ENCODE results near the gene GPRIN1. TPM values are rescaled to one million over a fixed set of nuclear protein-coding genes. Genes with fewer than 3 reads are reported as not detected.
"Not testable (repeated sequence)": the region's sequence is repeated elsewhere in the genome, so short reads cannot be mapped to it uniquely, and the experiment has no call there.

GPRIN1 gene
- polyA plus RNA-seq, 1 of the 3 experiments (the other 2 are of a cell fraction): 6.6 TPM

DNA sequence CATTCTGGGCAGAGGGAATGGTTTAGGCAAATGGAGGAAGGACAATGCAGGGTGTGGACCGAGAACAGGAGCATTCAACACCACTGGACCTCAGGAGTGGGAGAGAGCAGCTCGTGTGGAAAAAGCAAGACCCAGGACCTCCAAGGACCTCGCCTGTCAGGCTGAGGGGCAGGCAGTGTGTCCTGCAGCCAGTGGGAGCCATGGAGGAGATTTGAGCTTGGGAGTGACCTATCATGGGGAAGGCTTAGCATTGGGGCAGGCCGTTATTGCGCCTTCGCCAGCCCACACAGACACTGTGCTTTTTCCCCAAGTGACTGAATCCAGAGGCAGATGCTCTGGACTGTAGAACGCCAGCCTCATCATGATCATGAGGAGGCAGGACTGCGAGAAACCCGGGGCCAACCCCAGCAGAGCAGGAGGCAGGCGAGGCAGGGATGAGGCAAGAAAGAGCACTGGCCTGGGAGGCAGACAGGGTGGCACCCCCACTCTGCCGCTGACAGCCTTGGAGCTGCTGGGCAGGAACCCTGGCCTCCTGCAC is 57.6 kb downstream of the GPRIN1 start (continued):
- TF ChIP-seq, protein P1, sequence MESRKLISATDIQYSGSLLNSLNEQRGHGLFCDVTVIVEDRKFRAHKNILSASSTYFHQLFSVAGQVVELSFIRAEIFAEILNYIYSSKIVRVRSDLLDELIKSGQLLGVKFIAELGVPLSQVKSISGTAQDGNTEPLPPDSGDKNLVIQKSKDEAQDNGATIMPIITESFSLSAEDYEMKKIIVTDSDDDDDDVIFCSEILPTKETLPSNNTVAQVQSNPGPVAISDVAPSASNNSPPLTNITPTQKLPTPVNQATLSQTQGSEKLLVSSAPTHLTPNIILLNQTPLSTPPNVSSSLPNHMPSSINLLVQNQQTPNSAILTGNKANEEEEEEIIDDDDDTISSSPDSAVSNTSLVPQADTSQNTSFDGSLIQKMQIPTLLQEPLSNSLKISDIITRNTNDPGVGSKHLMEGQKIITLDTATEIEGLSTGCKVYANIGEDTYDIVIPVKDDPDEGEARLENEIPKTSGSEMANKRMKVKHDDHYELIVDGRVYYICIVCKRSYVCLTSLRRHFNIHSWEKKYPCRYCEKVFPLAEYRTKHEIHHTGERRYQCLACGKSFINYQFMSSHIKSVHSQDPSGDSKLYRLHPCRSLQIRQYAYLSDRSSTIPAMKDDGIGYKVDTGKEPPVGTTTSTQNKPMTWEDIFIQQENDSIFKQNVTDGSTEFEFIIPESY (IDR thresholded peaks at IDR 0.05; ENCODE audit: borderline replicate concordance, low read depth): no peak
- TF ChIP-seq TCF12 (IDR thresholded peaks at IDR 0.05) (no peak), SIN3A (IDR thresholded peaks at IDR 0.05; ENCODE audit: borderline replicate concordance, low read depth, low read length) (no peak), TEAD4 (IDR thresholded peaks at IDR 0.05; ENCODE audit: borderline replicate concordance, insufficient read depth) (no peak), EZH2phosphoT487 (IDR thresholded peaks at IDR 0.05; ENCODE audit: borderline replicate concordance, low read depth) (no peak), SMC3 (IDR thresholded peaks at IDR 0.05; ENCODE audit: low read depth, low read length) (no peak), CHD2 (IDR thresholded peaks at IDR 0.05; ENCODE audit: low read length, partially characterized antibody) (no peak), MEF2A (IDR thresholded peaks at IDR 0.05; ENCODE audit: borderline replicate concordance, low read depth) (no peak), TAF1 (IDR thresholded peaks at IDR 0.05; ENCODE audit: borderline replicate concordance, low read depth, low read length) (no peak)
- TF ChIP-seq, protein P2, sequence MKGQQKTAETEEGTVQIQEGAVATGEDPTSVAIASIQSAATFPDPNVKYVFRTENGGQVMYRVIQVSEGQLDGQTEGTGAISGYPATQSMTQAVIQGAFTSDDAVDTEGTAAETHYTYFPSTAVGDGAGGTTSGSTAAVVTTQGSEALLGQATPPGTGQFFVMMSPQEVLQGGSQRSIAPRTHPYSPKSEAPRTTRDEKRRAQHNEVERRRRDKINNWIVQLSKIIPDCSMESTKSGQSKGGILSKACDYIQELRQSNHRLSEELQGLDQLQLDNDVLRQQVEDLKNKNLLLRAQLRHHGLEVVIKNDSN (IDR thresholded peaks at IDR 0.05; ENCODE audit: borderline replicate concordance, low read depth): no peak
- TF ChIP-seq, protein P3, sequence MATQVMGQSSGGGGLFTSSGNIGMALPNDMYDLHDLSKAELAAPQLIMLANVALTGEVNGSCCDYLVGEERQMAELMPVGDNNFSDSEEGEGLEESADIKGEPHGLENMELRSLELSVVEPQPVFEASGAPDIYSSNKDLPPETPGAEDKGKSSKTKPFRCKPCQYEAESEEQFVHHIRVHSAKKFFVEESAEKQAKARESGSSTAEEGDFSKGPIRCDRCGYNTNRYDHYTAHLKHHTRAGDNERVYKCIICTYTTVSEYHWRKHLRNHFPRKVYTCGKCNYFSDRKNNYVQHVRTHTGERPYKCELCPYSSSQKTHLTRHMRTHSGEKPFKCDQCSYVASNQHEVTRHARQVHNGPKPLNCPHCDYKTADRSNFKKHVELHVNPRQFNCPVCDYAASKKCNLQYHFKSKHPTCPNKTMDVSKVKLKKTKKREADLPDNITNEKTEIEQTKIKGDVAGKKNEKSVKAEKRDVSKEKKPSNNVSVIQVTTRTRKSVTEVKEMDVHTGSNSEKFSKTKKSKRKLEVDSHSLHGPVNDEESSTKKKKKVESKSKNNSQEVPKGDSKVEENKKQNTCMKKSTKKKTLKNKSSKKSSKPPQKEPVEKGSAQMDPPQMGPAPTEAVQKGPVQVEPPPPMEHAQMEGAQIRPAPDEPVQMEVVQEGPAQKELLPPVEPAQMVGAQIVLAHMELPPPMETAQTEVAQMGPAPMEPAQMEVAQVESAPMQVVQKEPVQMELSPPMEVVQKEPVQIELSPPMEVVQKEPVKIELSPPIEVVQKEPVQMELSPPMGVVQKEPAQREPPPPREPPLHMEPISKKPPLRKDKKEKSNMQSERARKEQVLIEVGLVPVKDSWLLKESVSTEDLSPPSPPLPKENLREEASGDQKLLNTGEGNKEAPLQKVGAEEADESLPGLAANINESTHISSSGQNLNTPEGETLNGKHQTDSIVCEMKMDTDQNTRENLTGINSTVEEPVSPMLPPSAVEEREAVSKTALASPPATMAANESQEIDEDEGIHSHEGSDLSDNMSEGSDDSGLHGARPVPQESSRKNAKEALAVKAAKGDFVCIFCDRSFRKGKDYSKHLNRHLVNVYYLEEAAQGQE (IDR thresholded peaks at IDR 0.05; ENCODE audit: low read depth, low read length): no peak

DNA sequence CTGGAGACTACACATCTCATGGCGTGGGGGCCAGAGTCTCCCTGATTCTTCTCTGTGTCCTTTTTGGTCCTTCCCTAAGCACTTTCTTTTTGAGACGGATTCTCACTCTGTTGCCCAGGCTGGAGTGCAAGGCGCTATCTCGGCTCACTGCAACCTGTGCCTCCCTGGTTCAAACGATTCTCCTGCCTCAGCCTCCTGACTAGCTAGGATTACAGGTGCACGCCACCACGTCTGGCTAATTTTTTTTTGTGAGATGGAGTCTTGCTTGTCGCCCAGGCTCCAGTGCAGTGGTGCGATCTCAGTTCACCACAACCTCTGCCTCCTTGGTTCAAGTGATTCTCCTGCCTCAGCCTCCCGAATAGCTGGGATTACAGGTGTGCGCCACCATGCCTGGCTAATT is 59.0 kb downstream of the GPRIN1 start:
- POLR2A ChIA-PET; H3K79me2 ChIP-seq (ENCODE audit: insufficient read depth); CTCF ChIA-PET; H3K9me3 ChIP-seq; H3F3A ChIP-seq (replicated peaks; ENCODE audit: insufficient read depth); H3K4me2 ChIP-seq; DNase-seq; H3K36me3 ChIP-seq (replicated peaks in 1 of 2; ENCODE audit: control insufficient read depth in 1 of 2, insufficient read depth in 2 of 2, low read length in 1 of 2); H3K27me3 ChIP-seq (ENCODE audit: insufficient read depth); H2AFZ ChIP-seq (ENCODE audit: low read depth); H3K4me1 ChIP-seq (ENCODE audit: control insufficient read depth in 1 of 2, insufficient read depth in 2 of 2, low read depth in 1 of 2, low read length in 1 of 2); H3K27ac ChIP-seq (ENCODE audit: low read depth in 2 of 2, low read length in 1 of 2); H4K20me1 ChIP-seq (ENCODE audit: insufficient read depth); H3K4me3 ChIP-seq (ENCODE audit: low read depth in 2 of 2, low read length in 1 of 2); H3K9ac ChIP-seq; H3K9me2 ChIP-seq: not testable (repeated sequence)
- WGBS (ENCODE audit: low lambda C conversion rate): 77% methylated on average over 11 of the region's 11 CpGs
